CD14-positive monocyte (primary cell): ENCODE results near the gene GLOD5. TPM values are rescaled to one million over a fixed set of nuclear protein-coding genes. Genes with fewer than 3 reads are reported as not detected.

Source experiments
- DNase-seq, 3 donors: peaks; one replicate each; pipeline ENCODE4 v3.0.0-alpha.2; 2011 to 2022
- H2AFZ ChIP-seq: 2 replicates; pipeline ENCODE4 v1.6.0; 2012; ENCODE audit warnings: mild to moderate bottlenecking, low read depth, low read length, inconsistent platforms; ENCODE audit not compliant: insufficient read depth, poor library complexity, severe bottlenecking
- H3K27ac ChIP-seq, 2 donors: 1 replicate in 1 of 2; 2 replicates in 1 of 2; pipeline ENCODE4 v1.5.1; 2012 to 2013; ENCODE audit warnings: low read length in 2 of 2, control low read depth in 1 of 2, inconsistent platforms in 1 of 2, low read depth in 1 of 2, mild to moderate bottlenecking in 1 of 2
- H3K27me3 ChIP-seq, 2 donors: one replicate each; pipeline versions ENCODE4 v1.6.0 to v1.6.1; 2011 to 2013; ENCODE audit warnings: low read length in 2 of 2; ENCODE audit not compliant: control insufficient read depth in 2 of 2, insufficient read depth in 2 of 2
- H3K36me3 ChIP-seq, 2 donors: replicated peaks in 1 of 2; 1 replicate in 1 of 2; 2 replicates in 1 of 2; pipeline versions ENCODE4 v1.5.1 to v1.6.1; 2012 to 2013; ENCODE audit warnings: low read length in 2 of 2, control low read depth in 1 of 2, inconsistent platforms in 1 of 2, mild to moderate bottlenecking in 1 of 2; ENCODE audit not compliant: insufficient read depth in 2 of 2, control insufficient read depth in 1 of 2
- H3K4me1 ChIP-seq, 2 donors: 1 replicate in 1 of 2; 2 replicates in 1 of 2; pipeline versions ENCODE4 v1.5.1 to v1.6.1; 2012 to 2013; ENCODE audit warnings: low read length in 2 of 2, control low read depth in 1 of 2, inconsistent platforms in 1 of 2, mild to moderate bottlenecking in 1 of 2, moderate library complexity in 1 of 2; ENCODE audit not compliant: insufficient read depth in 2 of 2, control insufficient read depth in 1 of 2
- H3K4me2 ChIP-seq: replicated peaks from 2 replicates; pipeline ENCODE3; 2012; ENCODE audit warnings: low read length, moderate library complexity, mild to moderate bottlenecking; ENCODE audit not compliant: poor library complexity, severe bottlenecking; ENCODE audit errors: extremely low read depth
- H3K4me3 ChIP-seq, 3 experiments: fragments of 200-600 bp in 1 of 3; sonication (generic) in 1 of 3; replicated peaks in 1 of 3; 1 replicate in 2 of 3; 2 replicates in 1 of 3; pipeline ENCODE4 v1.5.1; 2011 to 2013; ENCODE audit warnings: low read length in 3 of 3, mild to moderate bottlenecking in 3 of 3, control low read depth in 2 of 3, low read depth in 2 of 3, inconsistent platforms in 1 of 3, moderate library complexity in 1 of 3
- H3K79me2 ChIP-seq: 2 replicates; pipeline ENCODE4 v1.6.0; 2012; ENCODE audit warnings: mild to moderate bottlenecking, control low read depth, inconsistent platforms, low read length, moderate library complexity; ENCODE audit not compliant: insufficient read depth
- H3K9ac ChIP-seq: 2 replicates; pipeline ENCODE4 v1.6.0; 2017; ENCODE audit warnings: low read length, mild to moderate bottlenecking; ENCODE audit not compliant: insufficient read depth, poor library complexity, severe bottlenecking
- H3K9me3 ChIP-seq, 2 donors: replicated peaks in 1 of 2; 1 replicate in 1 of 2; 2 replicates in 1 of 2; pipeline versions ENCODE4 v1.5.1 to v1.6.1; 2012 to 2013; ENCODE audit warnings: low read length in 2 of 2, control low read depth in 1 of 2; ENCODE audit not compliant: control insufficient read depth in 1 of 2, insufficient read depth in 1 of 2
- H4K20me1 ChIP-seq: 2 replicates; pipeline ENCODE4 v1.6.0; 2012; ENCODE audit warnings: mild to moderate bottlenecking, low read length, control low read depth, moderate library complexity; ENCODE audit not compliant: insufficient read depth
- H3K27ac Mint-ChIP-seq, 7 donors: one replicate each; pipeline ENCODE4 v1.8.0; 2020; ENCODE audit warnings: mild to moderate bottlenecking in 7 of 7, mixed read lengths in 7 of 7, moderate library complexity in 6 of 7, inconsistent platforms in 2 of 7
- H3K27me3 Mint-ChIP-seq, 3 donors: one replicate each; pipeline ENCODE4 v1.8.0; 2021 to 2022; ENCODE audit warnings: low read depth in 3 of 3, mild to moderate bottlenecking in 3 of 3, mixed read lengths in 3 of 3, moderate library complexity in 3 of 3, inconsistent platforms in 1 of 3
- H3K36me3 Mint-ChIP-seq, 2 donors: one replicate each; pipeline ENCODE4 v1.8.0; 2020; ENCODE audit warnings: mixed read lengths in 2 of 2, inconsistent platforms in 1 of 2, mild to moderate bottlenecking in 1 of 2
- H3K4me1 Mint-ChIP-seq: one replicate; pipeline ENCODE4 v1.8.0; 2020; ENCODE audit warnings: mild to moderate bottlenecking, mixed read lengths
- H3K4me3 Mint-ChIP-seq, 2 donors: one replicate each; pipeline ENCODE4 v1.8.0; 2020; ENCODE audit warnings: mild to moderate bottlenecking in 2 of 2, mixed read lengths in 2 of 2, moderate library complexity in 1 of 2
- H3K9me3 Mint-ChIP-seq, 7 donors: one replicate each; pipeline ENCODE4 v1.8.0; 2020 to 2022; ENCODE audit warnings: mixed read lengths in 7 of 7, mild to moderate bottlenecking in 6 of 7, moderate library complexity in 6 of 7, inconsistent platforms in 2 of 7
- WGBS: methylation state at CpG from one replicate; pipeline ENCODE4 v1.1.5; 2013; ENCODE audit warnings: missing lambda C conversion rate; ENCODE audit not compliant: insufficient coverage; 5-methylcytosine and 5-hydroxymethylcytosine counted together
- intact Hi-C, 2 donors: fragments of 100-400 bp; cut with micrococcal nuclease; formaldehyde crosslinking; loops; one replicate each; pipeline versions ENCODE4 v1.15.0 to v1.15.1; 2023
- polyA plus RNA-seq, 3 donors: library from polyadenylated mRNA; depleted of rRNA in 1 of 3; unstranded in 2 of 3; stranded (reverse) in 1 of 3; fragments of 300-500 nt in 2 of 3; fragments of >200 nt in 1 of 3; fragmentation: Illumina TruSeq in 2 of 3; gene quantifications; 1 replicate in 2 of 3; 2 replicates in 1 of 3; pipeline ENCODE4 v1.2.3, GENCODE V29; 2012 to 2021
- TF ChIP-seq, protein P1 (sequence below): fragments of 200-600 bp; IDR thresholded peaks from one replicate; pipeline ENCODE4 v1.8.0; 2022; ENCODE audit warnings: antibody characterized with exemption, mild to moderate bottlenecking

GLOD5 gene
- polyA plus RNA-seq, 3 donors = not detected

DNA sequence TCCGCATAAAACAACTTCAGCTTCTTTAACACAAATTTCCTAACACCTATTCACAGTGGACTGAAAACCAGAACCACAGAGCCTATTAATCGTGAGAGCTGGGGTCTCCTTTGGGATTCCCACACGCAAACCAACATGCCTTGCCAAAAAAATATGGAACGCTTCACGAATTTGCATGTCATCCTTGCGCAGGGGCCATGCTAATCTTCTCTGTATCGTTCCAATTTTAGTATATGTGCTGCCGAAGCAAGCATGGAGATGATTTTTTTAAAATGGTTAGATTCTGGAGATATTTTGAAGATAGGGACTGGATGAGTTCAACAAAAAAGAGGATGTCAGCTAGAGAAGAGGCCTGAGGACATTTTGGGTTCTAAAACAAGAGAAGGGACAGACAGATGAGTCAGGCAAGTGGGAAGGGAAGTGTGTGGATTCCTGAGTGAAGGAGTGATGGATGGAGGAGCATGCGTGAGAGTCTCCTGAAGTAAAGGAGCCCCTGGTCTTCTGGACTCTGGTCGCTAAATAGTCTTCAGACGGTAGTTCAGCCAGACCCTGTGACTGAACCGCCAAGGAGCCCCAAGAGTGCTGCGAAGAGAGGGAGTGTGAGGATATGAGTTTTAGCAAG lies 15.4 kb downstream of the GLOD5 start:
- no peaks in the 10 kb centered on the region for H4K20me1 ChIP-seq
- intact Hi-C loops = no loop called here
- no peaks in the 10 kb centered on the region for H3K27me3 ChIP-seq
- Mint-ChIP-seq H3K4me3 (no peak overlapping the region), H3K27me3 (peaks cover 0 to 2% (median 1%) of the 10 kb centered on the region in 3 donors), H3K27ac (no peak overlapping the region), H3K36me3 (no peaks in the 10 kb centered on the region), H3K4me1 (no peaks in the 10 kb centered on the region), H3K9me3 (peaks cover 0 to 5% (median 0%) of the 10 kb centered on the region in 7 donors)
- TF ChIP-seq, protein P1, sequence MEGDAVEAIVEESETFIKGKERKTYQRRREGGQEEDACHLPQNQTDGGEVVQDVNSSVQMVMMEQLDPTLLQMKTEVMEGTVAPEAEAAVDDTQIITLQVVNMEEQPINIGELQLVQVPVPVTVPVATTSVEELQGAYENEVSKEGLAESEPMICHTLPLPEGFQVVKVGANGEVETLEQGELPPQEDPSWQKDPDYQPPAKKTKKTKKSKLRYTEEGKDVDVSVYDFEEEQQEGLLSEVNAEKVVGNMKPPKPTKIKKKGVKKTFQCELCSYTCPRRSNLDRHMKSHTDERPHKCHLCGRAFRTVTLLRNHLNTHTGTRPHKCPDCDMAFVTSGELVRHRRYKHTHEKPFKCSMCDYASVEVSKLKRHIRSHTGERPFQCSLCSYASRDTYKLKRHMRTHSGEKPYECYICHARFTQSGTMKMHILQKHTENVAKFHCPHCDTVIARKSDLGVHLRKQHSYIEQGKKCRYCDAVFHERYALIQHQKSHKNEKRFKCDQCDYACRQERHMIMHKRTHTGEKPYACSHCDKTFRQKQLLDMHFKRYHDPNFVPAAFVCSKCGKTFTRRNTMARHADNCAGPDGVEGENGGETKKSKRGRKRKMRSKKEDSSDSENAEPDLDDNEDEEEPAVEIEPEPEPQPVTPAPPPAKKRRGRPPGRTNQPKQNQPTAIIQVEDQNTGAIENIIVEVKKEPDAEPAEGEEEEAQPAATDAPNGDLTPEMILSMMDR = no peak
- no peak for DNase-seq
- H3K79me2 ChIP-seq = no peaks in the 10 kb centered on the region
- H3K27ac ChIP-seq = no peak overlapping the region
- H3K4me1 ChIP-seq = no peaks in the 10 kb centered on the region
- H3K36me3 ChIP-seq = no peaks in the 10 kb centered on the region
- H3K9ac ChIP-seq = no peak overlapping the region
- no peak overlapping the region for H2AFZ ChIP-seq
- no peaks in the 10 kb centered on the region for H3K9me3 ChIP-seq
- no peak overlapping the region for H3K4me2 ChIP-seq
- no peak overlapping the region for H3K4me3 ChIP-seq
- 96% methylated on average over 7 of the region's 13 CpGs for WGBS

DNA sequence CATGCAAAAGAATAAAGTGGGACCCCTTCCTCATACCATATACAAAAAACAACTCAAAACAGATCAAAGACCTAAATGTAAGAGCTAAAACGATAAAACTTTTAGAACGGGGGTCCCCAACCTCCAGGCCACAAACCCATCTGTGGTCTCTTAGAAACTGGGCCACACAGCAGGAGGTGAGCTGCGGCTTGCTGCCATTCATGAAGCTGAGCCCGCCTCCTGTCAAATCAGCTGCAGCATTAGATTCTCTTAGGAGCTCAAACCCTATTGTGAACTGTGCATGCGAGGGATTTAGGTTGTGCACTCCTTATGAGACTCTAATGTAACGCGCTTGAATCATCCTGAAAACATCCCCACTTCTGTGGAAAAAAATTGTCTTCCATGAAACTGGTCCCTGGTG lies 17.9 kb downstream of the GLOD5 start:
- WGBS = 89% methylated on average over 3 of the region's 7 CpGs
- no peak overlapping the region for H3K4me3 ChIP-seq
- no peaks in the 10 kb centered on the region for H4K20me1 ChIP-seq
- no peak overlapping the region for H2AFZ ChIP-seq
- H3K9me3 ChIP-seq = no peaks in the 10 kb centered on the region
- H3K9ac ChIP-seq = no peak overlapping the region
- no peaks in the 10 kb centered on the region for H3K36me3 Mint-ChIP-seq
- intact Hi-C loops = no loop called here
- H3K27ac Mint-ChIP-seq = no peak overlapping the region
- H3K4me2 ChIP-seq = no peak overlapping the region
- no peaks in the 10 kb centered on the region for H3K27me3 ChIP-seq
- H3K79me2 ChIP-seq = no peaks in the 10 kb centered on the region
- no peaks in the 10 kb centered on the region for H3K36me3 ChIP-seq
- peaks cover 0 to 4% (median 0%) of the 10 kb centered on the region in 7 donors for H3K9me3 Mint-ChIP-seq
- H3K4me1 Mint-ChIP-seq = no peaks in the 10 kb centered on the region
- H3K27me3 Mint-ChIP-seq = peaks cover 0 to 2% (median 1%) of the 10 kb centered on the region in 3 donors
- no peak overlapping the region for H3K27ac ChIP-seq
- H3K4me3 Mint-ChIP-seq = no peak overlapping the region
- no peak for DNase-seq
- no peaks in the 10 kb centered on the region for H3K4me1 ChIP-seq
- TF ChIP-seq, protein P1 = no peak
